IPS-18c (cell line): ENCODE data around the gene COL6A2.

Experiments used
- H3K4me3 ChIP-seq: 2 replicates; pipeline ENCODE4 v1.7.0; 2013; ENCODE audit warnings: low read depth, mild to moderate bottlenecking, low read length, moderate library complexity; ENCODE audit not compliant: insufficient read depth
- H3K9me3 ChIP-seq: one replicate; pipeline ENCODE4 v1.6.1; 2013; ENCODE audit warnings: mild to moderate bottlenecking, low read length, moderate library complexity; ENCODE audit not compliant: control insufficient read depth, insufficient read depth

COL6A2 gene

GRCh38 chr21:46115441-46116188 is 17.7 kb downstream of the COL6A2 start:
- no peak overlapping the region for H3K4me3 ChIP-seq
- H3K9me3 ChIP-seq = peaks cover 4% of the 10 kb centered on the region

GRCh38 chr21:46116189-46116775 is 18.4 kb downstream of the COL6A2 start:
- H3K9me3 ChIP-seq = peaks cover 4% of the 10 kb centered on the region
- H3K4me3 ChIP-seq = no peak overlapping the region

GRCh38 chr21:46116776-46117585 is 19.1 kb downstream of the COL6A2 start:
- peaks cover 4% of the 10 kb centered on the region for H3K9me3 ChIP-seq
- H3K4me3 ChIP-seq = no peak overlapping the region

GRCh38 chr21:46117586-46118315 is 19.8 kb downstream of the COL6A2 start:
- H3K4me3 ChIP-seq = no peak overlapping the region

GRCh38 chr21:46118316-46119143 is 20.6 kb downstream of the COL6A2 start:
- peaks cover 4% of the 10 kb centered on the region for H3K9me3 ChIP-seq
- H3K4me3 ChIP-seq = no peak overlapping the region

More at GRCh38 chr21:46117586-46118315, 19.8 kb downstream of the COL6A2 start:
- peaks cover 4% of the 10 kb centered on the region for H3K9me3 ChIP-seq

- no peak overlapping the region for H3K4me3 ChIP-seq
- H3K9me3 ChIP-seq = peaks cover 4% of the 10 kb centered on the region
Observed at GRCh38 chr21:46119144-46119636, 21.3 kb downstream of the COL6A2 start.

- peaks cover 4% of the 10 kb centered on the region for H3K9me3 ChIP-seq
- no peak overlapping the region for H3K4me3 ChIP-seq
Observed at GRCh38 chr21:46119637-46120271, 21.8 kb downstream of the COL6A2 start.

- H3K9me3 ChIP-seq = peaks cover 4% of the 10 kb centered on the region
- no peak overlapping the region for H3K4me3 ChIP-seq
Observed at GRCh38 chr21:46120301-46121285, 22.7 kb downstream of the COL6A2 start.

- Histone ChIP-seq H3K4me3 (no peak overlapping the region), H3K9me3 (peaks cover 4% of the 10 kb centered on the region)
Observed at GRCh38 chr21:46121286-46122221, 23.6 kb downstream of the COL6A2 start.

GRCh38 chr21:46122237-46122671 is 24.3 kb downstream of the COL6A2 start:
- Histone ChIP-seq H3K9me3 (peaks cover 4% of the 10 kb centered on the region), H3K4me3 (no peak overlapping the region)

- Histone ChIP-seq H3K9me3 (peaks cover 4% of the 10 kb centered on the region), H3K4me3 (no peak overlapping the region)
Observed at GRCh38 chr21:46122758-46123683, 25.1 kb downstream of the COL6A2 start.

GRCh38 chr21:46124083-46124925 is 26.4 kb downstream of the COL6A2 start:
- Histone ChIP-seq H3K9me3 (peaks cover 3% of the 10 kb centered on the region), H3K4me3 (no peak overlapping the region)
